GM18498 (cell line): ENCODE data around the gene NPPA.
"Not testable (repeated sequence)": the region's sequence is repeated elsewhere in the genome, so short reads cannot be mapped to it uniquely, and the experiment has no call there.

Source experiments
- ATAC-seq: cut with Tn5 transposase; IDR thresholded peaks from one replicate; pipeline ENCODE4 v1.9.1; 2021; ENCODE audit warnings: mild to moderate bottlenecking, moderate library complexity; ENCODE audit not compliant: unreplicated experiment

Gene NPPA

DNA sequence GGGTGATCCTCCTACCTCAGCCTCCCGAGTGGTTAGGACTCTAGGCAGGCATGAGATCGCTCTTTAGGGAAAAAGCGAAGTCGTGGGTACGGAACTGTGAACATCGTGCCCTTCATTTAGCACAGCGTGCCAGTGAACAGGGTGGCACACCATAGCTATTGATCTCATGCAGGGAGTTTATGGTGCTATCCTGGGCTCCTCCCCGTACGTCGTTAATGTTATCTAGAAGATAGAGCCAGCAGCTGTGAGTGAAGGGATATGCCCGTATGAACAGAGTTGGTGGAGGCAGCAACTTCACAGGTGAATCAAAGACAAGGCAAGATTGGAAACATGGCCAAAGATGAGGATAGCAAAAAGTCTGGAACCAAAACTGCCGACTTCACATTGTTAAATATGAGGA, 30.4 kb downstream of the NPPA start:
- ATAC-seq = no peak

DNA sequence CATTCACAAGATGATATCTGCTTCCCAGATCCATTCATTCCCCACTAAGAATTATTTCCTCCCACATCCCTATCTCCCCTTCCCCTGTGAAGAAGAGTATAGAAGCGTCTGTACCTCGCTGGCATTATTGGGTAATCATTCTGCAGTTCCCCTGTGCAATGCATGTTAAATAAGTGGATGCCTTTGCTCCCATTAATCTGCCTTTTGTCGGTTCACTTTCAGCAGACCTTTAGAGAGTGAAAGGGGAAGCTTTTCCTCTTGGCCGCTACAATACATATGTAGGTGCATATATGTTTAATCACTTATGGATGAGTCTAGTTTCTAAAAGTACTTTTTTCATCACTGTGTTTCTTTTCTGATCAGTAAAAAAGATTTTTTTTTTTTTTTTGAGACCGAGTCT, 34.6 kb downstream of the NPPA start:
- no peak for ATAC-seq

DNA sequence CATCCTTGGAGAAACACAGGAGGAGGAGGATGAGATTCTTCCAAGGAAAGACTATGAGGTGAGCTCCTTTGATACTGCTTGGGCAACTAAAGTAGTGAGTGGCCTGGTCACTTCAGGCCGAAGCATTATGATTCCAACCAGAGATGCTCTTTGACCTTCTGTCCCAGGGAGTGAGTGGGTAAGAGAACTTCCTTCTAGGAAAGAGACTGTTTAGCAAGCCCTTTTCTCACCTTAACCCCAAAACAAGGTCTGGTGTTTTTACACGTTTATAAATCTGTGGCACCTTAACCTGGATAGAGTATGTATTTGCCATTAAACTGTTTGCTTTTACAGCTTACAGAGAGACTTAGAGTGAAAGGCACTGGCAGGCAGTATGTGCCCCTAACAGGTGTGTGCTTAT, 40.5 kb downstream of the NPPA start:
- no peak for ATAC-seq

DNA sequence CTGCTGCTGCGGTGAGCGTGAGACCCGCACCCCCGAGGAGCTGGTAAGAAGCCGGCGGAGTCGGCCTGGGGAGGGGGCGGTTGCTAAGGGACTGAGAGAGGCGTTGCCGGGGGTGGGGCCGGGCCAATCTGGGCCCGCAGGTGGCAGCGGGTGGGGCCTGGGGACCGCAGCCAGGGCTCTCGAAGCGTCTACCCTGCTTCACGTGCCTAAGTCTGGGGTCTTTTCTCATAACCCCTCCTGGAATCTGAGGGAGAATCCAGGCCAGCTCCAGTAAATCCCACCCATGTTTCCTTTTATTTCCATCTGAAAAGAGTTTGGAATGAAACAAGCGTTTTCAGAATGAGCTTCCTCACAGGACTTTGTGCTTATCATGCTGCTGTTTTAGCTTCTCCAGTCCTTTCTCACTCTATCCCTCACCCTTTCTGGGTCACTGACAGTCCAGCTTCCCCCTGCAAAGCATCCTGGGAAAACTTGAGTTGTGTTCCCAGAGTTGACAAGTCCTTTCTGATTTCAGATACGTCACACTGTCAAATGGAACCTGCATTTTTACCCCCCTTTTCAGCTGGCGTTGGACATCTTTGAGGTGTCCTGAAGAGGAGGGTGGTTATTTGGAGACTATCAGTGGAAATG, 41.2 kb downstream of the NPPA start:
- ATAC-seq = peak; percentile 46

DNA sequence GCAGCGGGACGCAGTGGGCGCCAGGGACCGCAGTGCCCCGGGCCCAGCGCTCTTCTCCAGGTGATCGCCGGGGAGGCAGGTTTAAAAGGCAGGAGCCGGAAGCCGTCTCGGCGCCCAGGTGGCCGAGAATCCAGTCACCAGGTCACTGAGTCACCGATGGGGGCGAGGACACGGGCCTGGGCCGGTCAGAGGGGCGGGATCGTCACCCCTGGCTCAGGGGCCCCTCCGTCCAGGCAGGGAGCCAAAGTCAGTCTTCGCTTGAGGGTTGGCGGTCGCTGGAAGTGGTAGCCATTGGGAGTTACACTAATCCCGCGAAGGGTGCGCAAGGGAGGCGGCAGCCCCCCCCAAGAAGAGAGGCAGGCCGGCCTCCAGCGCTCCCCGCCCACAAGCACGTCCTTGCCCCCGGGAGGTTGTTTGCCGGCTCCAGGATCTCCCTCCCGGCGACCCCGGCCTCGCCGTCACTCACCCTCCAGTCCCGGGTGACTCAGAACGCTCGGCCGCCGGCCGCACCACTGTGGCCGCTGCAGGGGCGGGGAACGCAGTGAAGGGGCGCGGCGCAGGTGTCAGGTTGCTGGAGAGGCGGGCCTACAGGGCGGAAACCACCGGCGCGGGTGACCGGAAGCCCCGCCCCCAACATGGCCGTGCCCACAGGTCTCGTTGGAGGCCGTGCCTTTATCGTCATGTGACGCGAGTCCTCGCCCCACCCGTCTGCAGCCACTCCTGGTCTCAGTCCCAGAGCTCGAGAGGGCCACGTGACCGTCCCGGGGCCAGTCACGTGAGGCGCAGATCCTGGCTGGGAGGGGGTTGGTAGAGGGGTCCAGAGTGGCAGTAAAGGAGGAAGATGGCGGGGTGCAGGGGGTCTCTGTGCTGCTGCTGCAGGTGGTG, 41.9 kb downstream of the NPPA start, which contains the start of the genes CLCN6 and MTHFR:
Gene CLCN6, plus strand, starts transcription at position 770 of the 885 bp plus-strand sequence. Its CDS starts 72 bp downstream, at position 842.
Gene MTHFR, minus strand, starts transcription at position 543 of the 885 bp plus-strand sequence. CDS start 2,848 bp downstream, outside the sequence.
- ATAC-seq = peak; percentile 82

DNA sequence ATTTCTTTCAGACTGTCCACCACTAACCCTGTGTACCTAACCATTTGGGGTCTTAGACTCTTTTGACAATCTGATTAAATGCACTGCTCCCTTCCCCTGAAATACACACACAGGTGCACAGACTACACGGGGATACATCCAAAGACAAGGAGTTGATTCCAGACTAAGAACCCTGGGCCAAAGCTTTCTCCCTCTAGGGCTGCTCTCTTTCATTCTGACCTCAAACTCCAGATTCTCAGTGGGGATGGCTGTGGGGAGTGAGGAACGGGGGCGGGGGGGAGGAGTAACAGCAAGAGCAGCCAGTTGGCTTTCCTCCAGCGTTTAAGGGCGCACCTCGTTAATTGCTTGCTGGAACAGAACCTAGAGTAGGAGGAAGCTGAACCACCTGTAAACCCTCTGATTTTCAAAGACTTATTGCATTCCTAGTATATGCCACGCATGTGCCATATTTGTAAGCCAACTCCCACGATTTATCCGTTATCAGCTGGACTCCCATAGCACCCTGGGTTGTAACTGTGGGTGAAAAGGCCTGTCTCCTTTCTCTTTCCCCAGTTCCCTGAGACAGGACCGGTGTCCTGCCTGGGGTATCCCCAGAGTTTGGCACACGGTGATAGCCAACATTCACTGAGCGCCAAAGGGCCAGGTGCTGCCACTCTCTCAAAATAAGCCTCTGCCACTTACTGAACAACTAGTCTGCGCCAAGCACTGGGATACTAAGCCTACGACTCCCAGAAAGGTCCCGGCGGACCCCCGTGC, 42.7 kb downstream of the NPPA start:
- no peak for ATAC-seq

DNA sequence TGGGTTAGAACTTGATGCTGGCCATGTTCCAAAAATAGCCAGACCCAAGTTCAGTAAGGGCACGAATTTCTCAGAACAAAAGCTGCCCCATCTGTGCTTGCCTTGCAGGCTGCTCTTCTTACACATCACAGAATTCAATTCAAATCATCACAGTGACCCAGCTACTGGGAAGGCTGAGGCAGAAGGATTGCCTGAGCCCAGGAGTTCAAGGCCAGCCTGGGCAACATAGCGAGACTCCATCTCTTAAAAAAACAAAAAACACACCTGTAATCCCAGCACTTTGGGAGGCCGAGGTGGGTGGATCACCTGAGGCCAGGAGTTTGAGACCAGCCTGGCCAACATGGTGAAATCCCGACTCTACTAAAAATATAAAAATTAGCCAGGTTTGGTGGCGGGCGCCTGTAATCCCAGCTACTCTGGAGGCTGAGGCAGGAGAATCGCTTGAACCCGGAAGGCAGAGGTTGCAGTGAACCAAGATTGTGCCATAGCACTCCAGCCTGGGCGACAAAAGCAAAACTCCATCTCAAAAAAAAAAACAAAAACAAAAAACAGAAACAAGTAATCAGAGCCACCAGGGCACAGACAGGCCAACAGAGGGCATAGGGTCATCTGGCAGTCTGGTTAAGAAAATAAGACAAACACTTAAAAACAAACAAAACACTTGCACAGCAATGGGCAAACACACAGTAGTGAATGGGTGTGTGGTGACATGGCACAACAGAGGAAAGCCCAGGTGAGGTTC, 43.5 kb downstream of the NPPA start:
- not testable (repeated sequence) for ATAC-seq

DNA sequence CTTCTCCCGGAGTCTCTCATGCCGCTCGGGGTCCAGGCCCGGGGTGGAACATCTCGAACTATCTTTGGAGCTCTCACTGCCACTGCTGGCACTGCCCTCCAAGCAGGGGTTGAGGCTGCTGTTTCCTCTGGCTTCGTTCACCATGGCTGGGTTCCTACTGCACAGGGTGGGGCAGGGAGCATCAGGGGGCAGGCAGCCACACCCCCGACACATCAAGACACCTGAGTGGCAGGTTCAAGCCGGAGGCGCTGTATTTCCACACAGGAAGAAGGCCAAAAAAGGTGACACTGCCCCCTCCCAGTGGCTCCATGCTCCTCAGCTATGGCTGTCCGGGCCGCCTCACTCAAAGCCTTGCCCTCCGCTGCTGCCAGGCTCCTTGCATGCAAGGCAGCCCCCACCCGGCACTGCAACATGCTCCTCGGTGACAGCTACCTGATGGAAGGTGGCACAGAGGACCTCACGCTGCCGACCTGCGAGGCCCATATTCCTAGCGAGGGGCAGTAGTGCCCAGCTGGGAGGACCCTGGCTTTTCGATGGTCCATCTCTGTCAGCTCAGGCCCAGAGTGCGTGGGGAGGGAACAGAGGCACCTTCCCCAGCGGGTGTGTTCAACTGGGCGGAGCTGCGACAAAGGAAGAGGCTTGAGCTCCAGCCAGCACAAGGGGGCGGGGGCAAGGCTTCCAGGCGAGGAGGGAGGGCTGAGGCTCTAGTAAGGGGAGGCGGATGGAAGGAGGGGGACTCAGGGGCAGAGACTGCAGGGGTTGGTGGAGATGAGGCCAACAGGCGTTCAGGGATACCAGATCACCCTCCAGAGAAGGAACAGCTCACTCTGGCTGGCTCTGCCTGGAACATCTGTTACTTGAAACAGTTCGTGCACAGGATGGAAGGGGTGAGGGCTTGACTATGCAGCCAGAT, 44.4 kb downstream of the NPPA start:
- no peak for ATAC-seq

DNA sequence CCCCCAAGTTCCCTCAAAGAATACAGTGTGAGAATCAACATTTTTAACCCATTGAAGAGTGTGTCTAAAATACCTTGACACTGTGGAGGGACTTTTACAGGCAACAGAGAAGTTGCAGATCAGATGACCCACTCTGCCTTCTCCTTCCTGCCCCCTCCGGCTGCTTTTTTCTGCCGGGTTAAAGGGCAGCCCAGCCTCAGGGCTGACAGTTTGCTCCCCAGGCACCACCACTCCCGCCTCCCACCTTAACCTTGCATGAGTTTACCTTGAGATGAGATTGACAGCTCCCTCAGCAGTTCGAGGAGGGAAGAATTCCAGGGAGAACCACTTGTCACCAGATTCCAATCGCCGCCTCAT, 45.0 kb downstream of the NPPA start:
- no peak for ATAC-seq

DNA sequence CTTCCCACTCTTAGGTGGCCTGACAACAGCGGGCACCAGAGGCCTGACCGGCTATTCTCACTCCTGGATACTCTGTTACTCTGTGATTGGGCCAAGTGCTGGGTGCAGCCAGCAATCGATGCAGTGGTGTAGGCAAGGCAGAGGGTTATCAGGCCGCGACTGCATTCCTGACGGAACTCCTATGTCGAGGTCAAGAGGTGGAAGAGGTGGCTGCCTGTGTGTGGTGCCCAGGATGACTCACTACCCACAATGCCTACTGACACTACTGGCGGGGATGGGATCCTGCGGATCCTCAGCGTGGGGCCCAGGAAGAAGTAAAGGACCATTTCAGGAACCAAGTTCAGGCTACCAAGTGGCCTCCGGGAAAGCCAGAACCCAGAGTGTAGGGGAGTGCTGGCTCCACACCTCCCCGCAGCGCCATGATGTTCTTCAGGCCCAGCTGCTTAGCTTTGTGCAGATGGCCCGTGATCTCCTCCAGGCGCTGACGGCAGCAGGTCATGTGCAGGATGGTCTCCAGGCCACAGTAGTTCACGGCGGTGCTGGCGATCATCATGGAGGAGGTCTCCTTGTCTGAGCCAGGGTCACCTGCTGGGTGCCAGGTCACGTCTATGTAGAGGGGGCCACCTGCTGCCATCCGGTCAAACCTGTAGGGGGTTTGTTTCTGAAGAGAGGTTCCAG, 46.7 kb downstream of the NPPA start:
- no peak for ATAC-seq

DNA sequence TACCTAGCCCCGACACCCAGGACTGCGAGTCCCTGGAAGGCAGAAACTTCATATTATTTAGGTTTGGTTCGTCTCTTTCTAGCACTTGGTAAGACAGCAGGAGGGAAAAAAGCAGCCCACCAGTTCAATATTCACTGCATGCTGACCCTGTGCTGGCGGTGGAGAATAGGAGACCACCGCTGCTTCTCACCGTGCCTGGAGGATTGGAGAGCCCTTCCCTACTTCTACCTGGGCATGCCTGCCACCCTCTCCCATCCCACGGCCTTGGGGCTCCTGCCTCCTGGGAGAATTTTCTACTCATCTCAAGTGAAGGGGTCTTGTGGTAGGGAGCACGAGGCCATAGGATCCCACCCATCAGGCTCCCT, 47.2 kb downstream of the NPPA start:
- ATAC-seq = no peak

DNA sequence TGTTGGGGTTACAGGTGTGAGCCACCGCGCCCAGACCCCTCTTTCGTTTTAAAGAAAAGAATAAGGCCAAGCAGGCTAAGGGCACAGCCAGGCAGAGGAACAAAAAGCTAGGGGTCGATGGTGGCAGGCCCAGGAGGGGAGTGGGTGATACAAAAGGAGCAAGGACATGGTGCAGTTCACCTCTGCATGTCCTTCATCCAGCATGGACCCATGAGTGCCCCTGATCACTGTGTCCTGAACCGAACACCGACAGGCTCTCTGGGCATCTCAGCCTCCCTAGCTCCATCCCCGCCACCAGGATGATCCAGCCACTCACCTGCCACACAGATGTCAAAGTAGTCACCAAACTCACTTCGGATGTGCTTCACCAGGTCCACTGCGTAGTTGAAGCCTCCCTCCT, 47.7 kb downstream of the NPPA start:
- ATAC-seq = no peak

DNA sequence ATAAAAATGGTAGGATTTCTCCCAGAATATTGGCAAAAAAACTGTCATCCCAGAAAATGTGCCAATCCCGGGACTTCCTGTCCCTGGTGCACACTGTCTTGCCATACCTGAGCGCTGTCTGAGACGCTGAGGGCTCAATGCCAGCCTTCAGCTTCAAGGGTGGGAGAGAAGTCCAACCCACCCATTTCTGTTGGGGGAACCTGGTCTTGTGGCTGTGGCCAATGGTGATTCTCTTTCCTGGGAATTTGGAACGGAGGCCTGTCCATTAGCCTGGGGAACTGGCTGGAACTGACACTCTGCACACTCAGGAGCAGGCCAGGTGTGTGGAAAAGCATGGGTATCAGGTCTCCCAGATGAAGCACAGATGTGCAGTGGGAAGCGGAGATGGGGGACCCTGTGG, 48.5 kb downstream of the NPPA start:
- no peak for ATAC-seq

DNA sequence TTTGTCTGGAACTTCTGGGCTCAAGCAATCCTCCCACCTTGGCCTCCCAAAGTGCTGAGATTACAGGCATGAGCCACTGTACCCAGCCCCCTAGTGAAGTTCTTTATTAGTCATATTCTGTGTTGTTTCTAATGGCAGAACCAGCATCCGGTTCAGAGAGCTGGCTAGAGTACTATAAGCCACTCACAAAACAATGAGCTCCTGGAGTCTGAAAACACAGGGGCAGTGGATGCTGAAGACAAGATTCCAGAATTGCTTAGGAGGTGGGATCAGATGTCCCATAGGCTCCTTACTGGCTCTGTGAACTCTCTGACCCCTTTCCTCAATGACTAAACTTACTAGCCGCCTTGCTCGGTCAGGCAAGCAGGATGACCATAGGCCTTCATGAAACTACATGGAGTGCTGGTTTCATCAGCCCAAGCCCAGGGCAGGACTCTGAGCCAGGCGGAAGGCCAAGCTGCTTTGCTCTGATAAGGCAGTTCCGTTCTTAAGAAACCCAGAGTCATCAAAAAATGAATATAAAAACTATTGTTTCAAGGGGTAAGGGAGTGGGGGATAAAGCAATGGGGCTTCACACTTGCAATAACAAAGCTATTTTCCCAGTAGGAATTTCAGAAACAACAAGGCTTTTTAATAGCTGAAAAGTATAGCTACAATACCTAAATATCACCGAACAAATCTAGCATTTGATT, 49.9 kb downstream of the NPPA start:
- ATAC-seq = no peak

DNA sequence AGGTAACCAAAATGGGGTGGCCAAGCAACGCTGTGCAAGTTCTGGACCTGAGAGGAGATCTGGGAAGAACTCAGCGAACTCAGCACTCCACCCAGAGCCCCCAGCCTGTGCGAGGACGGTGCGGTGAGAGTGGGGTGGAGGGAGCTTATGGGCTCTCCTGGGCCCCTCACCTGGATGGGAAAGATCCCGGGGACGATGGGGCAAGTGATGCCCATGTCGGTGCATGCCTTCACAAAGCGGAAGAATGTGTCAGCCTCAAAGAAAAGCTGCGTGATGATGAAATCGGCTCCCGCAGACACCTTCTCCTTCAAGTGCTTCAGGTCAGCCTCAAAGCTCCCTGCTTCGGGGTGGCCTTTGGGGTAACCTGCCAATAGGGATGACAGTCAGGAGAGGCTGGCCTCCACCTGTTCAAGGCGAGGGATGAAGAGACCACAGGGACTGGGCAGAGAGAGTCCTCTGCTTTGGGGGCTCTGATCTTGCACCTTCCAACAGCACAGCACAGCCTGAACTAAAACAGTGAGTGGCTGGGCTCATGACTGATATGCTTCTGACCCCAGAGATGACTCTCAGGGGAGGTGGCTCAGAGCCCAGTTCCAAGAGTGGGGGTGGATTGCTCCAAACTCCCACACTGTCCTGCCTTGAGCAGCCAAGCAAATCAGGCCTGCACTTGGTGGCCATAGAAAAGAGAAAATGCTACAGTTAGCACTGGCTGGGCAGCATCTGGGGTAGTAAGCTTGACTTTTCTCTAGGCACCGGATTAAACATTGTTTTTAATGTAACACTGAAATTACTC, 51.4 kb downstream of the NPPA start:
- no peak for ATAC-seq
